IPS-15b (cell line): ENCODE results near the gene EGR4.

Experiments used
- H3K27me3 ChIP-seq: one replicate; pipeline ENCODE4 v1.6.1; 2013; ENCODE audit warnings: low read length; ENCODE audit not compliant: control insufficient read depth, insufficient read depth
- H3K36me3 ChIP-seq: one replicate; pipeline ENCODE4 v1.6.1; 2013; ENCODE audit warnings: low read length; ENCODE audit not compliant: control insufficient read depth, insufficient read depth
- H3K4me1 ChIP-seq: one replicate; pipeline ENCODE4 v1.6.1; 2013; ENCODE audit warnings: mild to moderate bottlenecking, low read length; ENCODE audit not compliant: control insufficient read depth, insufficient read depth
- H3K4me3 ChIP-seq: one replicate; pipeline ENCODE4 v1.5.1; 2013; ENCODE audit warnings: low read depth, low read length
- H3K9ac ChIP-seq: one replicate; pipeline ENCODE4 v1.6.1; 2013; ENCODE audit warnings: low read depth, mild to moderate bottlenecking, low read length
- H3K9me3 ChIP-seq: one replicate; pipeline ENCODE4 v1.6.1; 2013; ENCODE audit warnings: mild to moderate bottlenecking, low read length; ENCODE audit not compliant: control insufficient read depth, insufficient read depth

The EGR4 gene

DNA sequence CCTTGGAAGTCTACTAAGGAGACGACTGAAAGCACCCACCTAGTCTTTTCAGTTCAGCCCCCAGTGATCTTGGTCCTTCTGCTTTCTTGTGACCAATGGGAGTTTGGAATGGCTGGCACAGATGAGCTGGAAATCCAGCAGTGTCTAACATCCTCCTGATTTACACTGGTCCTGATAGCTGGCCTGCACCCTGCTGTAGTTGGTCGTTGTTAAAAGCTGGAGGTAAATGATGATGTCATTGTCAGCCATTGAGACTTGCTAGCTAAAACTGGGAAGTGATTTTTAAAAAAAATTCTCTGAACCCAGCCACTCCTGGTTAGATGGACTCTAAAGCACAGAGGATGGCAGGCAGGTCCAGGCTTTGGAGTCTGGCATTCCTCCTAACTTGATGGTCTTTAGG lies 39.9 kb downstream of the EGR4 start:
- H3K4me1 ChIP-seq, result no peaks in the 10 kb centered on the region
- H3K4me3 ChIP-seq, result no peak overlapping the region
- H3K36me3 ChIP-seq, result peaks cover 40% of the 10 kb centered on the region
- H3K9me3 ChIP-seq, result no peaks in the 10 kb centered on the region
- no peaks in the 10 kb centered on the region for H3K27me3 ChIP-seq
- H3K9ac ChIP-seq, result no peak overlapping the region

DNA sequence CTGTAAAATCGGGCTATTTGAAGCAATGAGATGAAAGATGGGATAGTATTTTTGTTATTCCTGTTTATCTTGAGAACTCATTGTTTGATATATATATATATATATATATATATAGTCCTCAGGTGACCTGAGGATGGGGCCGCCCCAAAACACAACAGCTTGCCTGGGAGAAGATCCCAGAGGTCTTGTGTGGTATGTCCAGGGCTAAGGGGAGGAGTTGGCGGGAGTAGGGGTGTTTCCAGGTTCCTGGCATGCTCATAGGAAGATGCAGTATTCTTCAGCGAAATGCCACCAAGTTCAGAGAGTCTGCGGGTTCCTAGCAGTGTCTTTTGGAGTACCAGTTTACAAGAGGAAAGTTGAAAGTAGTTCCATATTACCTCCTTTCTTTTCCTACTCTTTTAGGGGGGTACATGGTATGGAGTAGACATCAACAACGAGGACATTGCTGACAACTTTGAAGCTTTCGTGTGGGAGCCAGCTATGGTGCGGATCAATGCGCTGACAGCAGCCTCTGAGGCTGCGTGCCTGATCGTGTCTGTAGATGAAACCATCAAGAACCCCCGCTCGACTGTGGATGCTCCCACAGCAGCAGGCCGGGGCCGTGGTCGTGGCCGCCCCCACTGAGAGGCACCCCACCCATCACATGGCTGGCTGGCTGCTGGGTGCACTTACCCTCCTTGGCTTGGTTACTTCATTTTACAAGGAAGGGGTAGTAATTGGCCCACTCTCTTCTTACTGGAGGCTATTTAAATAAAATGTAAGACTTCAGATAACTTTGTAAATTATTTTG lies 40.9 kb downstream of the EGR4 start:
- peaks cover 45% of the 10 kb centered on the region for H3K36me3 ChIP-seq
- H3K9me3 ChIP-seq, result no peaks in the 10 kb centered on the region
- no peaks in the 10 kb centered on the region for H3K4me1 ChIP-seq
- no peak overlapping the region for H3K9ac ChIP-seq
- no peak overlapping the region for H3K4me3 ChIP-seq
- no peaks in the 10 kb centered on the region for H3K27me3 ChIP-seq

GRCh38 chr2:73250872-73251846 lies 42.2 kb downstream of the EGR4 start:
- H3K9ac ChIP-seq, result no peak overlapping the region
- no peak overlapping the region for H3K4me3 ChIP-seq
- H3K9me3 ChIP-seq, result no peaks in the 10 kb centered on the region
- H3K36me3 ChIP-seq, result peaks cover 58% of the 10 kb centered on the region
- H3K27me3 ChIP-seq, result no peaks in the 10 kb centered on the region
- no peaks in the 10 kb centered on the region for H3K4me1 ChIP-seq

DNA sequence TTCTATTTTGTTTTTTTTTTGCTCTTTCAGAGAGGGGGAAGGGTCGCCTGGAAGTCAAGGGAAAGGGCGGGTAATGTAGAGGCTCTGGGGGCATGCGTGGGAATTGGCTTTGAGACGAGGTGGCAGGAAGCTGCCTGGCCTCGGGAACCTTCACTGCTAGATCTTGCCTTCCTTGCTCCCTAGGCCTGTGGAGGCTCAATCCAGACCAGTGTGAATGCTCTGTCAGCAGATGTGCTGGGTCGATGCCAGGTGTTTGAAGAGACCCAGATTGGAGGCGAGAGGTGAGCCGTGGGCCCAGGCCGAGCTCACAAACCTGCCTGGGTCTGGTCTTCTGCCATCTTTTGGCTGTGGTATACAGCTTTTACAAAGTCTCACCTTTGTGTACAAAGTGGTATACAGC lies 43.7 kb downstream of the EGR4 start:
- Histone ChIP-seq H3K4me1 (no peaks in the 10 kb centered on the region), H3K36me3 (peaks cover 72% of the 10 kb centered on the region), H3K9me3 (no peaks in the 10 kb centered on the region), H3K4me3 (no peak overlapping the region), H3K27me3 (no peaks in the 10 kb centered on the region), H3K9ac (no peak overlapping the region)

DNA sequence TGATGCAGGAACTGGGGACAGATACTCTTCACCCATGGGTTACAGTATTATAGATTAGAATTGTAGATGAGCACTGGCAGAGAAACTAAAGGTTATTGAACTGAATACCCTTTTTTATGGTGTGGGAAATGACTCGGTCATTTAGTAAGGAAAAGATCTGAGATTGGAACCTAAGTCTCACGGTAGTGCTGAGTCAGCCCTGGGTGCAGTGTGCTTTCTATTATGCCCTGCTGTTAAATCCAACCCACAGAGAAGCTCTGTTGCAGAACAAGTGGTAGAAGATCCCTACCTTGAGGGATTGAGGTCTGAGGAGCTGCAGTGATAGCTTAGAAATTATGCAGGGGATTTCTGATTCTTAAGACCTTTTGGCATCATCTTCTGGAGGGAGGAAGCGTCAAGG lies 46.5 kb downstream of the EGR4 start:
- H3K27me3 ChIP-seq, result no peaks in the 10 kb centered on the region
- no peak overlapping the region for H3K9ac ChIP-seq
- H3K4me3 ChIP-seq, result no peak overlapping the region
- no peaks in the 10 kb centered on the region for H3K4me1 ChIP-seq
- peaks cover 83% of the 10 kb centered on the region for H3K36me3 ChIP-seq
- H3K9me3 ChIP-seq, result no peaks in the 10 kb centered on the region

- H3K9ac ChIP-seq, result no peak overlapping the region
- H3K9me3 ChIP-seq, result no peaks in the 10 kb centered on the region
- H3K36me3 ChIP-seq, result peaks cover 68% of the 10 kb centered on the region
- H3K4me3 ChIP-seq, result no peak overlapping the region
- H3K27me3 ChIP-seq, result no peaks in the 10 kb centered on the region
- H3K4me1 ChIP-seq, result no peaks in the 10 kb centered on the region
Measured at GRCh38 chr2:73244580-73244979, 48.8 kb downstream of the EGR4 start.

- no peaks in the 10 kb centered on the region for H3K9me3 ChIP-seq
- no peak overlapping the region for H3K4me3 ChIP-seq
- H3K27me3 ChIP-seq, result no peaks in the 10 kb centered on the region
- no peak overlapping the region for H3K9ac ChIP-seq
- no peaks in the 10 kb centered on the region for H3K4me1 ChIP-seq
- H3K36me3 ChIP-seq, result peaks cover 65% of the 10 kb centered on the region
Measured at GRCh38 chr2:73243884-73244570, 49.3 kb downstream of the EGR4 start.
